Calu3 (cell line): ENCODE measurements around the gene TMOD2. TPM values are rescaled to one million over a fixed set of nuclear protein-coding genes. Genes with fewer than 3 reads are reported as not detected.

Experiments
- BruUV-seq: library from RNA; stranded (reverse); fragments of 400-500 nt; replicated peaks from 2 replicates; lab custom pipeline; 2021; lab: Mats Ljungman, UMichigan
- CTCF ChIA-PET: fragments of 300-600 bp; sonication (Branson Sonifier 250); formaldehyde crosslinking; loops from one replicate; lab custom pipeline; 2022; ENCODE audit warnings: antibody characterized with exemption; lab: Charles Lee
- DNase-seq: peaks from one replicate; pipeline ENCODE4 v3.0.0; 2022
- H3K27ac Mint-ChIP-seq: one replicate; pipeline ENCODE4 v1.8.0; 2022; ENCODE audit warnings: mixed read lengths; ENCODE audit not compliant: unreplicated experiment
- H3K27me3 Mint-ChIP-seq: one replicate; pipeline ENCODE4 v1.8.0; 2022; ENCODE audit warnings: mixed read lengths; ENCODE audit not compliant: unreplicated experiment
- H3K36me3 Mint-ChIP-seq: one replicate; pipeline ENCODE4 v1.8.0; 2022; ENCODE audit warnings: mild to moderate bottlenecking, moderate library complexity, mixed read lengths; ENCODE audit not compliant: insufficient read depth, unreplicated experiment
- H3K4me1 Mint-ChIP-seq: one replicate; pipeline ENCODE4 v1.8.0; 2022; ENCODE audit warnings: mild to moderate bottlenecking, low read depth, mixed read lengths; ENCODE audit not compliant: unreplicated experiment
- H3K4me3 Mint-ChIP-seq: one replicate; pipeline ENCODE4 v1.8.0; 2022; ENCODE audit warnings: mild to moderate bottlenecking, low read depth, moderate library complexity, mixed read lengths; ENCODE audit not compliant: unreplicated experiment
- H3K9me3 Mint-ChIP-seq: one replicate; pipeline ENCODE4 v1.8.0; 2022; ENCODE audit warnings: low read depth, mixed read lengths; ENCODE audit not compliant: unreplicated experiment
- intact Hi-C: fragments of 100-400 bp; cut with micrococcal nuclease; formaldehyde crosslinking; loops from one replicate; pipeline ENCODE4 v1.10.0; 2022; ENCODE audit not compliant: unreplicated experiment
- total RNA-seq: library from RNA; stranded (reverse); gene quantifications from 2 replicates; pipeline ENCODE4 v1.2.3, GENCODE V29; 2022
- TF ChIP-seq, protein P1 (sequence below): fragments of 200-600 bp; IDR thresholded peaks from one replicate; pipeline ENCODE4 v1.8.0; 2022; ENCODE audit warnings: antibody characterized with exemption; ENCODE audit not compliant: unreplicated experiment

TMOD2 gene
- total RNA-seq, 1 experiment from 2014 or later, result 0.64 TPM

DNA sequence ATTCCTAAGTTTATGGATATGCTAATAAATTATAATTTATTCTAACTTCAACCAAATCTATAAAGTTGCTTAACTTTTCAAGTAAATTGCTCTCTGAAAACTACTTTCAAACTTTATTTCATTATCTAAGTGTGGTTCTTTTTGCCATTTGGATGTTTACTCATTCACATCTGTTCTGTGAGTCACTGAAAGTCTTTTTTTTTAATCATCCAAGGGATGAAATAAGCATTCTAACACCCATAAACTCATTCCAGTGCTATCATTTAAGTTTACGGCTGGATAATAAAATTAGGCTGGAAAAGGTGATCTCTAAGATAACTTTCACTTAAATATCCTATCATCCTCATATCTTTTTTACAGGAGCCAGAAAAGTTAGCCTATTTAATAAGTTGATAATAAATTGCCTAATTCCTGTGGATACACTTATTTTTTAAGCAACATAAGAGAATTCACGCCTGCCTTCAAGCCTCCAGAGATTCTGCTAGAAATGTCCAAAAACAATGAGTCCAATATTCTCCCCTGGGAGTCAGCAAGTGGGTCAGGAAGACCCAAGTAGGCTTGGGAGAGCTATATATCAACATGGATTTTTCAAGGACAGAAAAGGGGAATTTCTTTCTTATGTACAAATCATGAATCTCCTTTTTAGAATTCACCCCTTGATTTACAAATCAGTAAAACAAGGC is 44.3 kb upstream of the TMOD2 start:
- BruUV-seq, result no TSS peak
- H3K36me3 Mint-ChIP-seq, result no peaks in the 10 kb centered on the region
- no peak for DNase-seq
- CTCF ChIA-PET, result no interaction called here
- H3K27me3 Mint-ChIP-seq, result no peaks in the 10 kb centered on the region
- intact Hi-C loops, result no loop called here
- H3K9me3 Mint-ChIP-seq, result no peaks in the 10 kb centered on the region
- H3K4me1 Mint-ChIP-seq, result no peaks in the 10 kb centered on the region
- no peak overlapping the region for H3K27ac Mint-ChIP-seq
- TF ChIP-seq, protein P1, sequence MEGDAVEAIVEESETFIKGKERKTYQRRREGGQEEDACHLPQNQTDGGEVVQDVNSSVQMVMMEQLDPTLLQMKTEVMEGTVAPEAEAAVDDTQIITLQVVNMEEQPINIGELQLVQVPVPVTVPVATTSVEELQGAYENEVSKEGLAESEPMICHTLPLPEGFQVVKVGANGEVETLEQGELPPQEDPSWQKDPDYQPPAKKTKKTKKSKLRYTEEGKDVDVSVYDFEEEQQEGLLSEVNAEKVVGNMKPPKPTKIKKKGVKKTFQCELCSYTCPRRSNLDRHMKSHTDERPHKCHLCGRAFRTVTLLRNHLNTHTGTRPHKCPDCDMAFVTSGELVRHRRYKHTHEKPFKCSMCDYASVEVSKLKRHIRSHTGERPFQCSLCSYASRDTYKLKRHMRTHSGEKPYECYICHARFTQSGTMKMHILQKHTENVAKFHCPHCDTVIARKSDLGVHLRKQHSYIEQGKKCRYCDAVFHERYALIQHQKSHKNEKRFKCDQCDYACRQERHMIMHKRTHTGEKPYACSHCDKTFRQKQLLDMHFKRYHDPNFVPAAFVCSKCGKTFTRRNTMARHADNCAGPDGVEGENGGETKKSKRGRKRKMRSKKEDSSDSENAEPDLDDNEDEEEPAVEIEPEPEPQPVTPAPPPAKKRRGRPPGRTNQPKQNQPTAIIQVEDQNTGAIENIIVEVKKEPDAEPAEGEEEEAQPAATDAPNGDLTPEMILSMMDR, result no peak
- H3K4me3 Mint-ChIP-seq, result no peak overlapping the region

- intact Hi-C loops, result no loop called here
- DNase-seq, result no peak
Measured at GRCh38 chr15:51708013-51708412, 43.4 kb upstream of the TMOD2 start.

DNA sequence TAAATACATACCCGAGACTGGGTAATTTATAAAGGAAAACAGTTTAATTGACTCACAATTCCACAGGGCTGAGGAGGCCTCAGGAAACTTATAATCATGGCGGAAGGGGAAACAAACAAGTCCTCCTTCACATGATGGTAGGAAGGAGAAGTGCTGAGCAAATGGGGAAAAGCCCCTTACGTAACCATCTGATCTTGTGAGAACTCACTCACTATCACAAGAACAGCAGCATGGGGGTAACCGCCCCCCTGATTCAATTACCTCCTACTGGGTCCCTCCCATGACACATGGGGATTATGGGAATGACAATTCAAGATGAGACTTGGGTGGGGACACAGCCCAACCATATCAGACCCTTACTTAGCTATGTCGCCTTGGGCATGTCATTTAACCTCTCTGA is 42.4 kb upstream of the TMOD2 start:
- CTCF ChIA-PET, result no interaction called here
- no peaks in the 10 kb centered on the region for H3K9me3 Mint-ChIP-seq
- BruUV-seq, result no TSS peak

More at GRCh38 chr15:51708013-51708412, 43.4 kb upstream of the TMOD2 start:
- Mint-ChIP-seq H3K9me3 (no peaks in the 10 kb centered on the region), H3K27me3 (no peaks in the 10 kb centered on the region), H3K4me3 (no peak overlapping the region), H3K27ac (no peak overlapping the region), H3K4me1 (no peaks in the 10 kb centered on the region), H3K36me3 (no peaks in the 10 kb centered on the region)
- CTCF ChIA-PET, result no interaction called here
- TF ChIP-seq, protein P1, result no peak
- no TSS peak for BruUV-seq

DNA sequence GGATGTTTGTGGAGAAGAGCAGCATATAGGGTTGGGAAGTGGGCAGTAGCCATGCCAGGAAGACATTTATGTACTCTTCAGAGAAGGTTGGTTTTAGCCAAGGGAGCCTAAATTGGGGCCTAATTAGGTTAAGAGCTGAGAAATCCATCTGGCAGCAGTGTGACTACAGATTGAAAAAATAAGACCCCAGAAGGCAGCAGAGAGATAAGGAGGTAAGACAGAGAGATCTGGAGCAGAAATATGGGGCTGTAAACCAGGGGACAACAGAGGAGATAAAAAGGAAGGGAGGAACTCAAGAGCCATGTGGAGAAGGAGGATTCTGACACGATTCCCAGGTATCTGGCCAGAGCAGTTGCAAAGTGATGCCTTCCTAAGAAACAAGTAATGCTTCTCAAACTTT is 37.2 kb upstream of the TMOD2 start:
- TF ChIP-seq, protein P1, result no peak
- DNase-seq, result no peak
- no peak overlapping the region for H3K4me3 Mint-ChIP-seq
- no peak overlapping the region for H3K27ac Mint-ChIP-seq
- H3K4me1 Mint-ChIP-seq, result no peaks in the 10 kb centered on the region
- no peaks in the 10 kb centered on the region for H3K9me3 Mint-ChIP-seq
- no peaks in the 10 kb centered on the region for H3K27me3 Mint-ChIP-seq
- intact Hi-C loops, result no loop called here
- BruUV-seq, result no TSS peak
- H3K36me3 Mint-ChIP-seq, result no peaks in the 10 kb centered on the region
- CTCF ChIA-PET, result no interaction called here

More for the DNA sequence above, 42.4 kb upstream of the TMOD2 start:
- H3K4me1 Mint-ChIP-seq, result no peaks in the 10 kb centered on the region
- no peak for DNase-seq
- H3K4me3 Mint-ChIP-seq, result no peak overlapping the region
- intact Hi-C loops, result no loop called here
- TF ChIP-seq, protein P1, result no peak
- H3K36me3 Mint-ChIP-seq, result no peaks in the 10 kb centered on the region
- H3K27me3 Mint-ChIP-seq, result no peaks in the 10 kb centered on the region
- no peak overlapping the region for H3K27ac Mint-ChIP-seq
